ENCODE measurements around the gene HOXD3. TPM values are rescaled to one million over a fixed set of nuclear protein-coding genes. Genes with fewer than 3 reads are reported as not detected.

Gene HOXD3
- 1 to 10 TPM in 2 of 4 donors, under 1 TPM in 1, not detected in 1; 0.40 to 2.9 (median 1.5) TPM for total RNA-seq

- TF ChIP-seq POLR2A (IDR thresholded peaks at IDR 0.05): no peak
- no peak for TF ChIP-seq CTCF (IDR thresholded peaks at IDR 0.05)
These were observed at the start of gene HOXD3 for GRCh38 chr2:176156807-176157498. HOXD3 (plus strand) TSS chr2:176157307; CDS start chr2:176169115, 11,808 bp downstream.

GRCh38 chr2:176107731-176108181, 49.4 kb upstream of the HOXD3 start:
- intact Hi-C loops (cut with DNase I): no loop called here
- no CpG with 5 or more reads among the region's 59 CpGs for WGBS, 2 donors
- Histone ChIP-seq H3K9me3 (no peaks in the 10 kb centered on the region), H3K27ac (no peak overlapping the region), H3K4me3 (peak overlapping the region in 2 of 4 donors; percentile 30 to 49), H3K36me3 (no peaks in the 10 kb centered on the region), H3K27me3 (peaks cover 35 to 100% (median 83%) of the 10 kb centered on the region in 4 donors), H3K4me1 (peaks cover 18 to 50% (median 31%) of the 10 kb centered on the region in 3 donors)
- TF ChIP-seq POLR2A (IDR thresholded peaks at IDR 0.05) (no peak), CTCF (IDR thresholded peaks at IDR 0.05) (no peak)
- no peak for DNase-seq

More at GRCh38 chr2:176156807-176157498, at the start of gene HOXD3:
- no peak within 1 kb of the TSS for H3K27ac ChIP-seq
- intact Hi-C loops (cut with DNase I): no loop called here
- peaks cover 18 to 100% (median 76%) of the 10 kb centered on the region in 4 donors for H3K27me3 ChIP-seq
- H3K4me3 ChIP-seq: peak within 1 kb of the TSS in 2 of 4 donors; percentile 11 to 35
- 18 to 25% methylated on average over 31 to 37 of the region's 48 CpGs for WGBS, 2 donors
- H3K36me3 ChIP-seq: no peaks in the 10 kb centered on the region
- no peaks in the 10 kb centered on the region for H3K9me3 ChIP-seq
- peaks cover 22 to 63% (median 22%) of the 10 kb centered on the region in 3 donors for H3K4me1 ChIP-seq
- DNase-seq: no peak

- no peak for DNase-seq
- 12 to 25% methylated on average over 17 of the region's 26 CpGs for WGBS, 2 donors
- TF ChIP-seq POLR2A (IDR thresholded peaks at IDR 0.05) (no peak), CTCF (IDR thresholded peaks at IDR 0.05) (no peak)
- peaks cover 18 to 44% (median 25%) of the 10 kb centered on the region in 3 donors for H3K4me1 ChIP-seq
- H3K9me3 ChIP-seq: no peaks in the 10 kb centered on the region
- no peak overlapping the region for H3K4me3 ChIP-seq
- no peaks in the 10 kb centered on the region for H3K36me3 ChIP-seq
- no peak overlapping the region for H3K27ac ChIP-seq
- peaks cover 27 to 100% (median 81%) of the 10 kb centered on the region in 4 donors for H3K27me3 ChIP-seq
- intact Hi-C loops (cut with DNase I): no loop called here
These were observed 47.8 kb upstream of the HOXD3 start for GRCh38 chr2:176109192-176109901.

GRCh38 chr2:176109946-176110345, 47.2 kb upstream of the HOXD3 start:
- 16 to 21% methylated on average over 4 of the region's 4 CpGs for WGBS, 2 donors
- Histone ChIP-seq H3K4me3 (no peak overlapping the region), H3K9me3 (no peaks in the 10 kb centered on the region), H3K27ac (no peak overlapping the region), H3K27me3 (peaks cover 23 to 100% (median 80%) of the 10 kb centered on the region in 4 donors), H3K36me3 (no peaks in the 10 kb centered on the region), H3K4me1 (peaks cover 12 to 38% (median 19%) of the 10 kb centered on the region in 3 donors)
- intact Hi-C loops (cut with DNase I): no loop called here
- TF ChIP-seq POLR2A (IDR thresholded peaks at IDR 0.05) (no peak), CTCF (IDR thresholded peaks at IDR 0.05) (no peak)
- no peak for DNase-seq

Measured in esophagus squamous epithelium (tissue), 5 donors.